Endothelial cell of hepatic sinusoid (primary cell): ENCODE results near the gene NXN.
"Not testable (repeated sequence)": the region's sequence is repeated elsewhere in the genome, so short reads cannot be mapped to it uniquely, and the experiment has no call there.

ENCODE experiments used
- in situ Hi-C: cut with HindIII; loops from 2 replicates; pipeline ENCODE4 v1.10.0; 2017; ENCODE audit warnings: low sequenced_read_pairs

The NXN gene

DNA sequence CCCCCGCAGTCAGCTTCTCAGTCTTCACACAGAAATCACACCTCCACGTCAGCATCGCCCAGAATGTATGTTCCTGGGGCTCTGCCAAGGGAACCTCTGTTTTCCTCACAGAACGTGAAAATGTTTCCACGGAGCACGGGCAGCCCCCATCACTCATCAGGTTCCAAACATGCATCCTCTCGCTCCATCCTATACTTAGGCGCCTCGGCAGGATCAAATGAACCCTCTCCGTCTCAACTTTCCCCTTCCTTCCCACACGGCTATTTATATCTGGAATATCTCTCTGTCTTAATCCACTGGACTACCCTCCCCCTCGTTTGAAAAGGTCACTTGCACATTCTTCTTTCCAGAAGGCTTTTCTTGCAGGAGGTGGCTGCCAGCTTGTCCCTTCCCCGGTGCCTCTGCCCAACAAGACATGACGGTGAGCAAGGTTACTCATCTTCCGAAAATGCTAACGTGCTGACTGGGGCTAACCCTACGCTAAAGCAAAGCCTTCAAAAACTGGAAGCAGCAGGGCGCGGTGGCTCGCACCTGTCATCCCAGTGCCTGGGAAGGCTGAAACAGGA is 21.6 kb downstream of the NXN start:
- in situ Hi-C loops = no loop called here

DNA sequence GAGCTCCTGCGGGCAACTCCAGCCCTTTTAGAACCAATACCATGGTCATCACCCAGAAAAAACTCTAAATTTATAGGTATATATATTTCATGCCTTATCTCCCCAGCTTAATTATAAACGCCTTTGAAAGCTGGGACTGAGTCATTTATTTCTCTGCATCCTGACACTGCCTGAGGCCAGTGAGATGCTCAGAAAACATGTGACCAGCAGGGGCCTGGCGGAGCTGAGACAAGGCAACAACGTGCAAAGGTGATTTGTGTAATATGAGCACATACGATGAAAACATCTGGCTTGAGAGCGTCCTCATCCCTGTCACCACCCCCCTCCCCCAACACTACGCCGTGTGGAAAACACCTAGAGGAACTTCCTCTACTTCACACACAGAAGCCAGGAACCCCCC is 22.7 kb downstream of the NXN start:
- in situ Hi-C loops = no loop called here

DNA sequence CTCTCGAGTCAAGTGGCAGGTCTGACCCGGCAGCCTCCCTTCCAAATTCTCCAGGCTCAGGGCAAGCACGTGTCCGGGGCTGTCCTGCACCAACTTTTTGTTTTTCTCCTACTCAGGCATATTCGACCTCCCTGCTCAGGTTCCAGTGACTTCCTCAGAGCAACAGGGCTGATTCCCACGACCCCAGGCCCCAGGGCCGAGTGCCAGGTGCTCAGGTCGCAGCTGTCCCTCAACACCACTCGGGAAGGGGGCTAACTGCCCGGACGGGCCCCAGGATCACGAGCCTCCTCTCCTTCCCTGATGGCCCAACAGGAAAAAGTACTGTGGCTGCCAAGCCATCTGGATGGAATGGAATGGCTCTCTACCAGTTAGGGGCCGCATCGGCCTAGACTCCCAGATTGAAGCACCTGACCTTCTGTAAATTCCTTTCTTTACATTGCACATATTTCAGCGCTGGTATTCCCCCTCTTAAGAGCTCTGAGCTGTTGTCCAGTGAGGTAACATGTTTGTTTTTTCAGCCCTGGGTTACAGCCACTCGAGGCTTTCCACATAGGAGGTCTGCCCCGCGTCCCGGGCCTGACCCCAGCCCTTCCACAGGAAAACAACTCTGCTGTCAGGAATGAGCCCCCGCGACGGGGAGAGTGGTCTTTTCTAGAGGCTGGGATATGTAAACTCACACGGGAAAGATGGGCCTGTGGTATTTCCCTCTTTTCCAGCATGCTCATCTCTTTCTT is 25.0 kb downstream of the NXN start:
- in situ Hi-C loops = no loop called here

DNA sequence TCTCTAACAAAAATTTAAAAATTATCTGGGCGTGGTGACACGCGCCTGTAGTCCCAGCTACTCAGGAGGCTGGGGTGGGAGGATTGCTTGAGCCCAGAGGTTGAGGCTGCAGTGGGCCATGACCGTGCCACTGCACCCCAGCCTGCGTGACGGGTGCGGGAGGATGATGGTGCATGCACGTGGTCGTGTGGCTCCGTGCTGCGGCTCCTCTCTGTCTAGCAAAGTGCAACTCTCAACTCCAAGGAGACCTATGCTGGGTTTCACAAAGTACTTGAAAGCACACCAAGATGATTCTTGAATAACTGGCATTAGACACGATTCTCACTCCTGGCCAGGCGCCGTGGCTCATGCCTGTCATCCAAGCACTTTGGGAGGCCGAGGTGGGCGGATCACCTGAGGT is 25.8 kb downstream of the NXN start:
- in situ Hi-C loops = no loop called here

DNA sequence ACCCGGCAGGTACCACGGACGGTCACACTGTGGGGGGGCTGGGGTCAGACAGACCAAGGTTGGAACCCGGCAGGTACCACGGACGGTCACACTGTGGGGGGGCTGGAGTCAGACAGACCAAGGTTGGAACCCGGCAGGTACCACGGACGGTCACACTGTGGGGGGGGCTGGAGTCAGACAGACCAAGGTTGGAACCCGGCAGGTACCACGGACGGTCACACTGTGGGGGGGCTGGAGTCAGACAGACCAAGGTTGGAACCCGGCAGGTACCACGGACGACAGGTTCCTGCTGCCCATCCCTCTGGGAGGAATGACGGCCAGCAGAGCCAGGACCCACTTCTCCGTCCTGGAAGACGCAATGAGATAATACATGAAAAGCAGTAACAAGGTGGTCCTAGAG is 27.0 kb downstream of the NXN start:
- in situ Hi-C loops = not testable (repeated sequence)

DNA sequence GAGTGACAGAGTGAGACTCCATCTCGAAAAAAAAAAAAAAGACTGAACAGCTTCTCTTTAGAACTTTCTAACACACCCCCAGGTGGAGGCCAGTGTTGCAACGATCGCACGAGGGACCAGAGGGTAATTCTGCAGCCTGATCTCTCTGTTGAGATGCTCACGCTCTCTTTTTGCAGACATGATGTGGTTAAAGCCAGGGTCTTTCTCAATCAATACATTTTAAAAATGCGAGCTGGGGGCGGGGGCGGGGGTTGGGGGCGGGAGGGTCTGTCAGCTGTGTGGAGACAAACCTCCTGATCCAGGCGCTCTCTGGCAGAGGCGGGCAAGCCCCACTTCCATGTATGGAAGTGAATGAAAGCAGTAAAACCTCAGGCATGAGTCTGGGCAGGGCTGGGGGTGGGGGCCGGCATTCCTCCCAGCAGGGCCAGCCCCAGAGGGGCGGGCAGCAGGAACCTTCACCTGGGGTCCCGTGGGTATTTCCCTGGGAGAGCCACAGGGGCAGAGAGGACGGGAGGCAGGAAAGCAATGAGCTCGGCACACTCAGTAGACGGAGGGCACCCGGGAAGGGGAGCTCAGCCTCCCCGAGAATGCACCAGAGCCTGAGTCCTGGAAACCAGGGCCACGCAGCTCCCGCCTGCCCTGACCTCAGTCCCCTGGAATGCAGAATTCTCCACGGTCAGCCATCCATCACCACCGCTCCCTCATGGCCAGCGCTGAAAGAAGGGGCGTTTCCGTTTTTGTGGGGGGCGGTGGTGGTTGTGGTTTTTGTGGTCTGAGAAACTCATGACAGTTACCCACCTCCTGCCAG is 28.0 kb downstream of the NXN start:
- in situ Hi-C loops = no loop called here

DNA sequence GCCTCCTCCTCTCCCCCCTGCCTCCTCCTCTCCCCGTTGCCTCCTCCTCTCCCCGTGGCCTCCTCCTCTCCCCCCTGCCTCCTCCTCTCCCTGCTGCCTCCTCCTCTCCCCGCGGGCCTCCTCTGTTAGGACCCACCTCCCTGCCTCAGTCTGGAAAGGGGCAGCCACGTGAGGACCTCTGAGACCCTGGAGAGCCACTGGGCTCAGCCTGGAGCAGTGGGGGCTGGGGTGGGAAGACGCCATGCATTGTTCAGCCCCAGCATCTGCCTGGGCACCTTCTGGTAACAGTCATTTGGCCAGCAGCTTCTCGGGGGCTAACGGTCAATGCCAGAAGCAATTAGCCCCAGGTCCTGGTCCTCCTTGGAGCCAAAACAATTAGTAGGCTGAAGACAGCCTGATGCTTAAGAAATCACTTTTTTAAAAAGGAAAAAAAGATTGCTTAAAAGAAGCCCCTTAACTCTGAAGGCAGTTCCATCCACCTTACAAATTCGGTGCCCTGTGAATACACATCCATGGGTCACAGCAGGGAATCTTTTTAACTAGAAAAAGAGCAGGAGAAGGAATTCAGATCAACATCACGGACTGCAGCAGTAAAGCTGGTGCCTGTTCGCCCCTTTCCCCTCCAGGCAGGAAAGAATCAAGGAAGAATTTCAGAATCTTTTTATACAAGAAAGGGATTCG is 29.8 kb downstream of the NXN start:
- in situ Hi-C loops = no loop called here

DNA sequence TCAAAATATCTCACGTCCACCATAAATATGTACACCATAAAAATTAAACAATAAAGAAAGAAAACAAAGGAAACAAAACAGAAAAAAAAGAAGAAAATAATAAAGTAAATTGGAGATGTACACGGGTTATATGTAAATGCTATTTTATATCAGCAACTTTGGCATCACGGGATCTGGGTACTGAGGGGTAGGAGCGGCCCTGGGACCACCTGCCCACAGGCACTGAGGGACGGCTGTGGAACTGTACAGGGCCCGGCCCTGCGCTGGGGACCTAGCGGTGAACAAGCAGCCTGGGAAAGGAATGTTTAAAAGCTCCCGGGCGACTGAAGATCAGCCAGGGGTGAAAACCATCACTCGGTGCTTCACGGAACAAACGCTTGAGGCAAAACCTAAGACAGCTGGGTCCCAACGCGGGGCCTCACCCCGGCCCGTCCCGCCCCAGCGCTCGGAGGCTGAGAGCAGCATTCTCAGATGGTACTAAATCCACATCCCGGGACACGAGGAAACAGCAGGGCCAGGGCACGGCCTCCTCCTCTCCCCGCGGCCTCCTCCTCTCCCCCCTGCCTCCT is 31.2 kb downstream of the NXN start:
- in situ Hi-C loops = no loop called here

DNA sequence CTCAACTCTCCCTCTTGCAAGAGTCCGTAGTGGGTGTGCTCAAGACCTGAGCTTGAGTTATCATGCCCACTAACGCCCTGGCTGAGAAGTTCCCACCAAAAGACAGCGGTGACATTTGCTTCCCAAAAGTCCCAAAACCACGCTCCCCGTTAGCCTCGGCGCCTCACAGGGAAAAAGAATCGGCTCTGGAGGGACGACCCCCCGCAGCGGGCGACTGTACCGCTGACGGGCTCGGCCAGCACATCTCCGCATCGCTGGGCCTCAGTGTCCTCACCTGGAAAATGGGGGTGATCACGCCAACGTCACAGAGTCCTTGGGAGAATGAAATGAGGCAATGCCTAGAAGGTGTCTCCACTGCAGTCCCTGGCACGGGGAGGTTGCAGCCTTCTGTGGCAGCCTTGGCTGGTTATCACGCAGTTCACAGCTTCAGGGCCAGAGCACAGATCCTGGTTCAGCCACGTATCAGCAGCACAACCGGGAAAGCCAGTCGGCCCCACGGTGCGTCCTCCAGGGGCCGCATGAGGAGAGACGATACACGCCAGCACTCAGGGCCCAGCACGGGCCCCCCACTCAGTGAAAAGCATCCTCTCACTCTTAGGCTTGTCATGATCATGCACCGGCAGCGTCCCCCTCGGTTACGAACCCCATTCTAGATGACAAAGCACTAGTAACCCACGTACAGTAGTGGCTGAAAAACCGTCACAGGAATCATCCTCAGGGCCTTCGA is 32.9 kb downstream of the NXN start:
- in situ Hi-C loops = no loop called here

DNA sequence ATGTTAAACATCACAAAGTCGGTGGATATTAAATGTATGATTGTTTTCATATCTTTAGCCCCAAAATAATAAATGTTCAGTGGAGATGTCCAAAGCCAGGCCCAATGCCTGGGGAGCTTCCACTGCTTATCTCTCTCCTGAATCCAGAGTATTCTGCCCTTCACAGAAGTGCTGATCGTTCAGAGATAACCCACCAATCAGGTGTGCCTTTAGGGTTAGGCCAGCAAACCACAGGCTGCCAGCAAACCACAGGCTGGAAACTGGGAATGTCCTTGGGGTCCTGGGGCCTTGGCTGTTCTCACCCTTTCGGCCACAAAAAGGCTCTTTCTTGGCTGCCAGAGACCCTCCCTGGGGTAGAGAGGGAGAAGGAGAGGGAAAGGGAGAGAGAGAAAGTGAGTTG is 33.9 kb downstream of the NXN start:
- in situ Hi-C loops = no loop called here

DNA sequence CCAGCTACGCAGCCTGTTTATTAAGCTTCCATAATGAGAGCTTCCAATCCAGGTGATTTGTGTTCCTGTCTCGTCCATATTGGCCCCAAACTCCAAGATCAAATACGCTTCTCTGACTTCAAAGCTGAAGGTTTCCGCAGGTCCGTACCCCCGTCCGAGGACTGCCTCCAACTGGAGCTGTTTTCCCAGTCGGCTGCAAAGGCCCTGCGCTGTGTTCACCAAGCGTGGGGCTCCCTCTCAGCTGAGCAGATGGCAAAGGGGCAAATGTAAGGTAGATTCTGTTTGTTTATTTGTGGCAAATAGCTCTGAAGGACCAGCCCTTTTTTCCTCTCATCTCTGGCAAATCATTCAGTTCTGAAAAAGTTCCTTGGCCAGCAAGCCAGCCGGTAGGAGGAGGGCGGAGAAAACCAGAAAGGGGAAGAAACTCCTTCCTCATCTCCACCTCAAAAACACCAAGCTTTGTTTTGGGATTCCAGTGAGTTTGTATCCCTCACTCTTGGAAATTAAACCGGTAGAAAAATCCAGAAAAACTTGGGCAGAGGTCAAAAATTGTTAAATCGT is 35.2 kb downstream of the NXN start:
- in situ Hi-C loops = loop anchor here (5.0 kb wide), 1 partner anchor 42 kb away; no protein-coding TSS in a partner anchor

DNA sequence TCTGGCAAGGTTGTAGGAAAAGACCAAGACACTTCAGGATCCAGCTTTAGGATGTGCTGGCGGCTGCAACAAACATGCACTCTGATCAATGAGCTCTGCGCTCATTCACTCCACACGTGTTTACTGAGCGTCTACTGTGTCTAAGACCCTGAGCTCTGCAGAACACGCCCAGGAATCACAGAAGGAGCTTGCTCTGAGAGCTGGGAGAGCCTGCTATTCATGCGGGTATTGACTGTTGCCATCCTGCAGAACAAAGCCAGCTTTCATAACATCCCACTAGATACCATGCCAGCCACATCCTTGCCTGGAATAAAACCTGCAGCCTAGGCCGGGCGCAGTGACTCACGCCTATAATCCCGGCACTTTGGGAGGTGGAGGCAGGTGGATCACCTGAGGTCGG is 44.1 kb downstream of the NXN start:
- in situ Hi-C loops = no loop called here

DNA sequence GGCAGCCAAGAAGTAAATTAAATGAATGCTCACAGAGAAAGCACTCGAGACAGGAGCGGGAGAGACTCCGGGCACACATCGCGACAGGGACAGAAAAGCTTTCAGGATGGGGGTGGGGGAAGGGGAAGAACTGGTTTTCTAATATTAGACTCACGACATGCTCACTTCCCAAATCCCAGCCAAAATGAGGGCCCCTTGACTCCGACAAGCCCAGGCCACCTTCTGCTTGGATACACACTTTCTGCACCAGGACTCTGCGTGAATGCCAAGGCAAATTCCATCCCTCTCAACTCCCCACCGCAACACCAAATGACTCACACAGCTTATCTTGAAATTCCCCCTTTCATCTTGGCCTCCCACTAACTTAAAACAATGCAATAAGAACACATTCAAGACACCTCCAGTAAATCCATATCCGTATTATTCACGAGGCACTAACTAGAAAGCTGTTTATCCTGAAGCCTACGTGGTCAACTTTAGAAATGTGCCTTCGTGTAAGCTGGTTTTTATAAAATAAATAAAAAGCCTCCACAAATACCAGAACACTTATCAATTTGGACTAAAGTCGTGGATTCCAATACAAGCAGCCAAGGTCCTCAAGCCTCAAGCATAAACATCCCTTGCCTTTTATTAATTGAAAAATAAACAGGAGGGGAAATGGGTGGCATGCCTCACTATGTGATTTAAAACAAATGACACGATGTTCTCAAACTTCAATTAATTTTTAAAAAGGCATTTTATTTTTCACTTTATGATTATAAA is 46.1 kb downstream of the NXN start:
- in situ Hi-C loops = no loop called here

DNA sequence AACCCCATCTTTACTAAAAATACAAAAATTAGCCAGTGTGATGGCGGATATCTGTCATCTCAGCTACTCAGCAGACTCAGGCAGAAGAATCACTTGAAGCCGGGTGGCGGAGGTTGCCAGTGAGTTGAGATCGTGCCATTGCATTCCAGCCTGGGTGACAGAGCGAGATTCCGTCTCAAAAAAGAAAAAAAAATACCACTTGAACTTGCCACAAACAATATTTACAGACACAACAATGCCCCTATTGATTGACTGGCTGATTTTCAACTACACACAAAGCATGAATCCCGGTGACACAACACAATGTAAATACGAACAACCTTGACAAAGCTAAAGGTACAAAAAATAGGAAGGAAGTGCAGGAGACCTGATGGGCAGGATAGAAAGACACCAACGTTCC is 49.3 kb downstream of the NXN start:
- in situ Hi-C loops = no loop called here

DNA sequence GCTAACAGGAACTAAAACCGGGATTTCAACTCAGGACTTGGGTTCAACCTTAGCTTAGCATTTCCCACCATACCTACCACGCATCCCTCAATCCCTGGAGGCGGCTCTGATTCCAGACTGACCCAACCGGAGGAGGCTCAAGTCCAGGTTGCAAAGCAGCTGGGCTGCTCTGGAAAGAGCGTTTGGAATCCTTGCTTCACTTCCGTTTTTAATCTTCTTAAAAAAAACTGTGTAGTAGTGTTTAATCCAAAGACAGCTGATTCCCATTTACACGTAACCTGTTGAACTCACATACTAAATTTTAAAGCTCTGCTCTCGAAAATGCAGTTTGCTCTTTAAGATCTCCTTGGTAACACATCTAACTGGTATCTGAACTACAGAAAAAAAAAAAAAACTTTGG is 50.0 kb downstream of the NXN start:
- in situ Hi-C loops = no loop called here

DNA sequence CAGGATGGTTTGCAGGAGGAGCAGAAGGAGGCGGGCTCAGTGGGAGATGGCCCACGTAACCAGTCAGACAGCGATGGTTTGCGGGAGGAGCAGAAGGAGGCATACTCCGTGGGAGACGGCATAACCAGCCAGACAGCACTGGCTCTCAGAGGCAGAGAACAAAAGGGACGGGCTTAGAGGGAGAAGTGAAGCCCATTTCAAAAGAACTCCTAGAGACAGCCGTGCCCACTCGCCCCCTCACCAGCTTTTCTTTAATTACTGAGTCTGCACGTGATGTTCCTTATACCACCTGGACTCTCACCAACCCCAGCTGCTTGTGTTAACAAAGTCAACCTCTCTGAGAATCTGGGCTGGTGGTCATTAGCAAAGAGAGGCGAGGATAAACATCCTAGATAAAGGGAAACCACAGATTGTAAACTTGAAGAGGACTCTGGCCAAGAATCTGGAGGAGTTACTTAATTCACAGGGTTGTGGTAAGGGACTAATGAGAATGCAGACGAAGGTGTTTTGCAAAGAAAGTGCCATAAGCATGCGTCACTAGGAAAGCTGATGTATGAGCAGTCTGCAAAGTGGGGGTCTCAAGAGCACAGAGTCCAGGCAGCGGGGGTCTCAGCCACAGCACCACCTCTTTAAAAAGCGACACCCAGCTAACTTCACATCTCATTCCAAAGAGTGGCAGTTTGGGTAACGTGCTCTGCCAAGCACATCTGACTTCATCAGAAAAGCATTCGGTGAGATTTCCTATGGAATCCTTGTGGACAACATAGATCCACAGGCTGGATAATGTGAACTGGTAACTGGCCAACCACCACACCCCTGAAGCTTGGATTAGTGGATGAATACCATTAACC is 51.7 kb downstream of the NXN start:
- in situ Hi-C loops = no loop called here

DNA sequence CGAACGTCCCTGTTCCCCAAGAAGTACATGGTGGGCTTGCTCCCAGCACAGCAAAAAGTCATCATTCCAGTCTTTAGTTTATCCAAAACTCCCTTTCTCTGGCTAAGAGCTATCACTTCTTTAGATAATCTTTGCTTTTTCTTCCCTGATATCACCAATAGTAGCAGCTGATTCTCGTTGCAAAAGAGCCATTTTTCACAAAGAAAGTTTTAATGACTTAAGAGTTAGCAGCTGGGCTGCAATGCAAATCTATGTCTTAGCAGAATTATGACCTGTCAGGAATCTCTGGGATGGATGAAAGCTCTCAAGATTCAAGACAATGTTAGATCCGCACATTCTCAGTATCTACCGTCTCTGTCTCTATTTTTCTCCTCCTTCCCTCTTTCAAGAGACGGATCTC is 53.8 kb downstream of the NXN start:
- in situ Hi-C loops = no loop called here

DNA sequence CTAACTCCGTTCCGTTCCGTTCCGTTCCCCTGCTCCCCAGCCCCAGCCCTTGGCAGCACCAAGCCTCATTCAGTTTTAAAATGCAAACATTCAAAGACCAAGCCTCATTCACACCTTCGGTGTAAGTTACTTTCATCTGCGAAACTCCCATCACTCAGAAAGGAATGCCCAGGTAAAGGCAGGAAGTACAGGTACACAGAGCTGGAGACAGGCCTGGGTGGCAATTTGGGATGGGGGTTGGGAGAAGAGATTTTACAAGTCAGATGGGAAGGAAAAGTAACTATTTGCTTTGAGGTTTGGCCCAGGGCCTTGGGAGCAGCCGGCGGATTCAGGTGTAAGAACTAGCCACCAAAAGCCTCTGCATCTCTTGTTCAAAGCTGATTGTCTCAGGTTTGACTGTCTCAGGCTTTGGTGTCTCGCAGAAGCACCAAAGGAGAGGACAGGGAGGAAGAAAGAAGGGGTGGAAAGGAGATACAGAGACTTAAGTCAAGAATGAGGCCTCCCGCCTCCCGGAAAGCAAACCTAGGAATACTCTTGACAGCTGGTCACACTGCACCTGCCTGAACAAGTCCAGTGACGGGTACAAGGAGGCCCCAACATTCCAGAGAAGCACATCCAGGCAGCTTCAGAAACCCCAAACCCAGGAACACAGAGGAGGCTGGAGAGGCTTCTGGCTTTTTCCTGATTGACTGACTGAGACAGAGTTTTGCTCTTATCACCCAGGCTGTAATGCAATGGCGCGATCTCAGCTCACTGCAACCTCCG is 54.7 kb downstream of the NXN start:
- in situ Hi-C loops = no loop called here
